NOMO-1 treated with DMSO at 0.1 percent for 48 hours (cell line): Measurements from ENCODE around the gene RPL7A.
"Not testable (repeated sequence)": the region's sequence is repeated elsewhere in the genome, so short reads cannot be mapped to it uniquely, and the experiment has no call there.

ENCODE experiments used
- DNase-seq: peaks from one replicate; lab custom pipeline; 2025; ENCODE audit not compliant: unreplicated experiment; lab: John Stamatoyannopoulos, UW

RPL7A gene

GRCh38 chr9:133386338-133386737 lies 38.3 kb downstream of the RPL7A start:
- DNase-seq = no peak

GRCh38 chr9:133387680-133388079 lies 39.7 kb downstream of the RPL7A start:
- DNase-seq = no peak

- no peak for DNase-seq
Observed at GRCh38 chr9:133389025-133389557, 41.1 kb downstream of the RPL7A start.

- DNase-seq = no peak
Observed at GRCh38 chr9:133389562-133389961, 41.5 kb downstream of the RPL7A start.

GRCh38 chr9:133390713-133391112 lies 42.7 kb downstream of the RPL7A start:
- DNase-seq = no peak

- not testable (repeated sequence) for DNase-seq
Observed at GRCh38 chr9:133391449-133391848, 43.4 kb downstream of the RPL7A start.

GRCh38 chr9:133392308-133392707 lies 44.3 kb downstream of the RPL7A start:
- not testable (repeated sequence) for DNase-seq

GRCh38 chr9:133393399-133393798 lies 45.4 kb downstream of the RPL7A start:
- DNase-seq = no peak

GRCh38 chr9:133394687-133395271 lies 46.8 kb downstream of the RPL7A start:
- no peak for DNase-seq

- DNase-seq = no peak
Observed at GRCh38 chr9:133396952-133397351, 48.9 kb downstream of the RPL7A start.

GRCh38 chr9:133397370-133397769 lies 49.4 kb downstream of the RPL7A start:
- no peak for DNase-seq

GRCh38 chr9:133397895-133398294 lies 49.9 kb downstream of the RPL7A start:
- DNase-seq = no peak

GRCh38 chr9:133400292-133400691 lies 52.3 kb downstream of the RPL7A start:
- no peak for DNase-seq
